Upper lobe of right lung (tissue), 1 donor: ENCODE data around the gene ENHO. TPM values are rescaled to one million over a fixed set of nuclear protein-coding genes. Genes with fewer than 3 reads are reported as not detected.

Experiments
- ATAC-seq: fragments of 200-7000 bp; cut with Tn5 transposase; one replicate; pipeline ENCODE4 v1.9.1; 2020; ENCODE audit warnings: mild to moderate bottlenecking, moderate library complexity
- DNase-seq: peaks from one replicate; pipeline ENCODE4 v3.0.0-alpha.2; 2020
- H3K27ac ChIP-seq: fragments of 200-600 bp; one replicate; pipeline ENCODE4 v1.8.0; 2022
- H3K27me3 ChIP-seq: fragments of 200-600 bp; one replicate; pipeline ENCODE4 v1.8.0; 2022; ENCODE audit warnings: mild to moderate bottlenecking
- H3K36me3 ChIP-seq: fragments of 200-600 bp; one replicate; pipeline ENCODE4 v1.8.0; 2022
- H3K4me1 ChIP-seq: fragments of 200-600 bp; one replicate; pipeline ENCODE4 v1.8.0; 2022
- H3K4me3 ChIP-seq: fragments of 200-600 bp; one replicate; pipeline ENCODE4 v1.8.0; 2022; ENCODE audit warnings: mild to moderate bottlenecking
- H3K9me3 ChIP-seq: fragments of 200-600 bp; one replicate; pipeline ENCODE4 v1.8.0; 2022
- intact Hi-C: fragments of 100-400 bp; cut with DNase I; formaldehyde crosslinking; loops from one replicate; pipeline ENCODE4 v1.11.0; 2022
- total RNA-seq: library from RNA; stranded (reverse); fragmentation: NEBNext Ultra II Directional; extraction: Animal tissue kit (Norgen Biotek cat#: 25700); gene quantifications from one replicate; pipeline ENCODE4 v1.2.1, GENCODE V29; 2021
- TF ChIP-seq, protein P1 (sequence below): fragments of 200-600 bp; IDR thresholded peaks from one replicate; pipeline ENCODE4 v1.8.0; 2022; ENCODE audit warnings: antibody characterized with exemption
- donor health status: DM: no; HTN: yes; CAD: no; lungs with severe emphysema.

ENHO gene
- total RNA-seq, 1 donor from 2014 or later: 0.61 TPM

DNA sequence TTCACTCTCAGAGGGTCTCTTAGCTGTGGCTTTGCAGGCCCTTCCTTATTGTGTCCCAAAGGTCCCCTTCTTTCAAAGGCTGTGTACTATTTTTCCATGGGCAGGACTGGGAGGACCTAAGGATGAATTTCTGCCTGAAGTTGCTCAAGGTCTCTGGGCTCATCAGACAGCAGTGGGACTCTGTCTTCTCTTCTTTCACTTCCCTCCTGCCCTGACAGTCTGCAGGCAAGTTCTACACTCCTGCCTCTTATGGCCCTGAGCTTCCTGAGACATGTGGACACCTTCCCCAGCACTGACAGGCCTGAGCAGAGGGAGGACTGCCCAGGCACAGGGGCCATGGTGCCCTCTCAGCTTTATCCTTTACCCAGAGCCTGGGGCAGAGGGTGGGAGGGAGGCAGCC, 14.8 kb downstream of the ENHO start:
- Histone ChIP-seq H3K36me3 (no peaks in the 10 kb centered on the region), H3K27me3 (no peaks in the 10 kb centered on the region), H3K4me1 (no peaks in the 10 kb centered on the region), H3K9me3 (no peaks in the 10 kb centered on the region), H3K27ac (no peak overlapping the region), H3K4me3 (no peak overlapping the region)
- ATAC-seq (no peak), DNase-seq (no peak)
- intact Hi-C loops: loop anchor here (10.0 kb wide), 1 partner anchor 93 kb away; no protein-coding TSS in a partner anchor
- TF ChIP-seq, protein P1, sequence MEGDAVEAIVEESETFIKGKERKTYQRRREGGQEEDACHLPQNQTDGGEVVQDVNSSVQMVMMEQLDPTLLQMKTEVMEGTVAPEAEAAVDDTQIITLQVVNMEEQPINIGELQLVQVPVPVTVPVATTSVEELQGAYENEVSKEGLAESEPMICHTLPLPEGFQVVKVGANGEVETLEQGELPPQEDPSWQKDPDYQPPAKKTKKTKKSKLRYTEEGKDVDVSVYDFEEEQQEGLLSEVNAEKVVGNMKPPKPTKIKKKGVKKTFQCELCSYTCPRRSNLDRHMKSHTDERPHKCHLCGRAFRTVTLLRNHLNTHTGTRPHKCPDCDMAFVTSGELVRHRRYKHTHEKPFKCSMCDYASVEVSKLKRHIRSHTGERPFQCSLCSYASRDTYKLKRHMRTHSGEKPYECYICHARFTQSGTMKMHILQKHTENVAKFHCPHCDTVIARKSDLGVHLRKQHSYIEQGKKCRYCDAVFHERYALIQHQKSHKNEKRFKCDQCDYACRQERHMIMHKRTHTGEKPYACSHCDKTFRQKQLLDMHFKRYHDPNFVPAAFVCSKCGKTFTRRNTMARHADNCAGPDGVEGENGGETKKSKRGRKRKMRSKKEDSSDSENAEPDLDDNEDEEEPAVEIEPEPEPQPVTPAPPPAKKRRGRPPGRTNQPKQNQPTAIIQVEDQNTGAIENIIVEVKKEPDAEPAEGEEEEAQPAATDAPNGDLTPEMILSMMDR: no peak

GRCh38 chr9:34507556-34507955, 15.2 kb downstream of the ENHO start:
- intact Hi-C loops: loop anchor here (10.0 kb wide), 1 partner anchor 93 kb away; no protein-coding TSS in a partner anchor
- Histone ChIP-seq H3K4me1 (no peaks in the 10 kb centered on the region), H3K27ac (no peak overlapping the region), H3K9me3 (no peaks in the 10 kb centered on the region), H3K27me3 (no peaks in the 10 kb centered on the region), H3K36me3 (no peaks in the 10 kb centered on the region), H3K4me3 (no peak overlapping the region)
- ATAC-seq (no peak), DNase-seq (no peak)
- TF ChIP-seq, protein P1: no peak

DNA sequence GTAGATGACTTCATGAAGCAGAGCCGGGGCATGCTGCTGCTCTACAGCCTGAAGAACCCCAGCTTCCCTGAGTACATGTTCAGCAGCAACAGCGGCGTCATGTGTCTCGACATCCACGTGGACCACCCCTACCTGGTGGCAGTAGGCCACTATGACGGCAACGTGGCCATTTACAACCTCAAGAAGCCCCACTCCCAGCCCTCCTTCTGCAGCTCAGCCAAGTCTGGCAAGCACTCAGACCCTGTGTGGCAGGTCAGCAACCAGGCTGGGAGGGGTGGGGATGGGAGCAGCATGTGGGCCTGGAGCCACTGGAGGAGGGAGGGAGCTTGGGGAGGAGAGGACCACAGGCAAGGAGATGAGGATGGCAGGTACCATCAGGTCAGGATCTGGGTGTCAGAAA, 16.2 kb downstream of the ENHO start:
- TF ChIP-seq, protein P1: no peak
- intact Hi-C loops: loop anchor here (10.0 kb wide), 1 partner anchor 92 kb away; no protein-coding TSS in a partner anchor

DNA sequence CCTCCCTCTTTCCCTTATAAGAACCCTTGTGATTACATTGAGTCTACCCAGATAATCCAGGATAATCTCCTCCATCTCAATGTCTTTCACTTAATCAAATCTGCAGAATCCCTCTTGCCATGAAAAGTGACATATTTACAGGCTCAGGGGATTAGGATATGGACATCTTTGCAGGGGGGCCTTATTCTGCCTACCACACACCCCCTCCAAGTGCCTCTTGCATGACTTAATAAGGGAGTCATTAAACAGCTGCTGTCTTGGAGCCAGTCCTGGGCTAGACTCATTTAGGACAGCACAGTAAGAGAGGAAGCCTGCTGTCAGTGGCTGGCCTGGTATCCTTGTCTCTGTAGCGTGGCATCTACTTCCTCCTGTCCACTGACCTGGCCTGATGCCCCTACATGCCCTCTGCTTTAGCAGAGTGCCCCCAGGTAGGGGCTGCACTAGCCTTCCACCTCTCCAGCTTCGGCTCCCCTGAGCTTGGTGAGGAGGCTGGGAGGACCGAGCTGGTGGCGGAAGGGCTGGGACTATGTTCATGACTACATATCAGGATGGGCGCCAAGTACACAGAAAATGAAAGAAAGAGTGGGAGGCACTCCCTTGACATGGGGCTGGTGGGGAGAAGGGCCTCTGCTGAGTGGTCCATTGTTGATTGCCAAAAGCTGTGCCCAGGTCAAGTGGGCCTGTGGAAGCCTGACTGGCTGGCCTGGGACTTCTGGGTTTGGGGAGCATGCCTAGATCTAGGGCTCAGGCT, 17.2 kb downstream of the ENHO start:
- H3K4me1 ChIP-seq: peaks cover 7% of the 10 kb centered on the region
- no peak for ATAC-seq

More for the DNA sequence above, 16.2 kb downstream of the ENHO start:
- no peaks in the 10 kb centered on the region for H3K9me3 ChIP-seq
- no peak overlapping the region for H3K27ac ChIP-seq
- H3K4me3 ChIP-seq: no peak overlapping the region
- H3K36me3 ChIP-seq: no peaks in the 10 kb centered on the region
- no peaks in the 10 kb centered on the region for H3K27me3 ChIP-seq
- DNase-seq (no peak), ATAC-seq (no peak)
- H3K4me1 ChIP-seq: peaks cover 3% of the 10 kb centered on the region

DNA sequence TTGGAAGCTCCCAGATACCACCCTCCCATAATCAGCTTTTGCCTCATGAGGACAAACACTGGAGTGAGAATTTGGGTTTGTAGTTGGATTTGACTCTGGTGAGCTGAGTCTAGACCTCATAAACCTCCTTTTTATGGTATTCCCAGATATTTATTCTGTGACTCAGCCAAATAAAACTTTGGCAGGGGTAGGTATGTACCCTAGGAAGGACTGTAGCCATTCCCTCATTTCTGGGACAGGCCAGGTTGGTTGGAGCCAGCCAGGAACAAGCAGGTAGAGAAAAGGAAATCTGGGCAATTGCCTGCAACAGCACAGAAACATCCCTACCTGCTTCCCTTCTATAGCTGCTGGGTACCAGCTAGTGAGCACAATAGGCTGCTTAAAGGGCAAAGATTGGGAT, 19.4 kb downstream of the ENHO start:
- no peak for ATAC-seq

More for the DNA sequence above, 17.2 kb downstream of the ENHO start:
- Histone ChIP-seq H3K27me3 (no peaks in the 10 kb centered on the region), H3K27ac (no peak overlapping the region), H3K36me3 (no peaks in the 10 kb centered on the region), H3K9me3 (no peaks in the 10 kb centered on the region), H3K4me3 (no peak overlapping the region)
- intact Hi-C loops: loop anchor here (10.0 kb wide), 1 partner anchor 91 kb away; no protein-coding TSS in a partner anchor
- no peak for DNase-seq
- TF ChIP-seq, protein P1: no peak

More for the DNA sequence above, 19.4 kb downstream of the ENHO start:
- Histone ChIP-seq H3K4me1 (peaks cover 7% of the 10 kb centered on the region), H3K4me3 (no peak overlapping the region), H3K27me3 (no peaks in the 10 kb centered on the region), H3K27ac (no peak overlapping the region), H3K9me3 (no peaks in the 10 kb centered on the region), H3K36me3 (no peaks in the 10 kb centered on the region)
- intact Hi-C loops: loop anchor here (10.0 kb wide), 1 partner anchor 89 kb away; no protein-coding TSS in a partner anchor
- DNase-seq: no peak
- TF ChIP-seq, protein P1: no peak
